ENCODE measurements around the gene DNAH17.

Gene DNAH17

GRCh38 chr17:78496311-78496710, 80.9 kb downstream of the DNAH17 start:
- Histone ChIP-seq H3K4me1 (ENCODE audit: low read length) (no peaks in the 10 kb centered on the region), H3F3A (ENCODE audit: insufficient read depth, low read length) (no peaks in the 10 kb centered on the region), H4K20me1 (ENCODE audit: insufficient read depth, low read length) (no peaks in the 10 kb centered on the region), H3K36me3 (replicated peaks; ENCODE audit: insufficient read depth, low read length) (no peaks in the 10 kb centered on the region), H2AFZ (ENCODE audit: low read length) (no peak overlapping the region), H3K9me2 (replicated peaks; ENCODE audit: insufficient read depth, low read length) (no peaks in the 10 kb centered on the region), H3K9ac (ENCODE audit: low read length) (no peak overlapping the region), H3K79me2 (ENCODE audit: low read length) (no peaks in the 10 kb centered on the region), H3K9me3 (replicated peaks; ENCODE audit: insufficient read depth, low read length) (no peaks in the 10 kb centered on the region), H3K27me3 (replicated peaks; ENCODE audit: insufficient read depth, low read length) (peaks cover 66% of the 10 kb centered on the region), H3K27ac (ENCODE audit: low read length) (no peak overlapping the region), H3K4me2 (ENCODE audit: low read depth, low read length) (no peak overlapping the region), H3K4me3 (ENCODE audit: low read length) (no peak overlapping the region)
- TF ChIP-seq EZH2 (optimal IDR thresholded peaks at IDR 0.05; ENCODE audit: low read depth, low read length) (no peak), EZH2phosphoT487 (IDR thresholded peaks at IDR 0.05; ENCODE audit: low read length) (no peak), CTCF (IDR thresholded peaks at IDR 0.05; ENCODE audit: low read length) (no peak)
- no peak for DNase-seq

- Histone ChIP-seq H3K9me2 (replicated peaks; ENCODE audit: insufficient read depth, low read length) (no peaks in the 10 kb centered on the region), H4K20me1 (ENCODE audit: insufficient read depth, low read length) (no peaks in the 10 kb centered on the region), H3K36me3 (replicated peaks; ENCODE audit: insufficient read depth, low read length) (no peaks in the 10 kb centered on the region), H3F3A (ENCODE audit: insufficient read depth, low read length) (no peaks in the 10 kb centered on the region), H2AFZ (ENCODE audit: low read length) (no peak overlapping the region), H3K9ac (ENCODE audit: low read length) (no peak overlapping the region), H3K4me1 (ENCODE audit: low read length) (no peaks in the 10 kb centered on the region), H3K9me3 (replicated peaks; ENCODE audit: insufficient read depth, low read length) (no peaks in the 10 kb centered on the region), H3K27ac (ENCODE audit: low read length) (no peak overlapping the region), H3K27me3 (replicated peaks; ENCODE audit: insufficient read depth, low read length) (peaks cover 66% of the 10 kb centered on the region), H3K79me2 (ENCODE audit: low read length) (no peaks in the 10 kb centered on the region), H3K4me3 (ENCODE audit: low read length) (no peak overlapping the region), H3K4me2 (ENCODE audit: low read depth, low read length) (no peak overlapping the region)
- TF ChIP-seq EZH2phosphoT487 (IDR thresholded peaks at IDR 0.05; ENCODE audit: low read length) (no peak), CTCF (IDR thresholded peaks at IDR 0.05; ENCODE audit: low read length) (no peak), EZH2 (optimal IDR thresholded peaks at IDR 0.05; ENCODE audit: low read depth, low read length) (no peak)
- no peak for DNase-seq
These were observed 81.6 kb downstream of the DNAH17 start for GRCh38 chr17:78495634-78496033.

DNA sequence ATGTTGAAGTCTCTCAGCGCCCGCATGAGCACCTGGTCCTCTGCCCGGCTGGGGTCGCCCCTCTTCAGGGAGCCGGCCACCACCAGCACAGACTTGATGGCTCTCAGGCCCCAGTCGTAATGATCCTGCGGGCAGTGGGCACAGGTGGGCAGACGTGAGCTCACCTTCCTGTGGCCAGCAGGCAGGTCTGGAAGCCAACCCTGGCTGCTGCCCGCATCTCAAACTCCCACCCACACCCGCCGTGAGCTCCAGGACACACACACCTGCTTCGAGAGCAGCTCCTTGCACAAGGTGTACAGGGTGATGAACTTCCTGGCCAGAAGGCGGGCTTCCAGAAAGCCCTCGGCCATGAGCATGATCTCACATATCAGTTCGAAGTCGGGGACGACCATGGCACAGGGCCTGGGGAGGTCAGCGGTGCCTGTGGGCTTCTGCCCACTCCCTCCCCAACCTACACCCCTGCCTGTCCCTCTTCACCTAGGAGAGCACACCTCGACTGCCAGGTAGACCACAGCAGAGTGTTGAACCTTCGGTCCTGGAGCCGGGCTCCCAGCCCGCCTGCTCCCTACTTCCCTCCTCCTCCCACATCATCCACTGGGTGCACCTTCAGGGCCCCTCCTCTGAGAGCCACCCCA, 82.4 kb downstream of the DNAH17 start:
- no peak overlapping the region for H3K9ac ChIP-seq (ENCODE audit: low read length)
- TF ChIP-seq EZH2phosphoT487 (IDR thresholded peaks at IDR 0.05; ENCODE audit: low read length): no peak
- TF ChIP-seq EZH2 (optimal IDR thresholded peaks at IDR 0.05; ENCODE audit: low read depth, low read length): no peak
- no peak for TF ChIP-seq CTCF (IDR thresholded peaks at IDR 0.05; ENCODE audit: low read length)

More for the DNA sequence above, 82.4 kb downstream of the DNAH17 start:
- peaks cover 68% of the 10 kb centered on the region for H3K27me3 ChIP-seq (replicated peaks; ENCODE audit: insufficient read depth, low read length)
- no peak overlapping the region for H2AFZ ChIP-seq (ENCODE audit: low read length)
- H3F3A ChIP-seq (ENCODE audit: insufficient read depth, low read length): no peaks in the 10 kb centered on the region
- no peak overlapping the region for H3K4me3 ChIP-seq (ENCODE audit: low read length)
- H3K4me2 ChIP-seq (ENCODE audit: low read depth, low read length): no peak overlapping the region
- no peak overlapping the region for H3K27ac ChIP-seq (ENCODE audit: low read length)
- no peaks in the 10 kb centered on the region for H3K36me3 ChIP-seq (replicated peaks; ENCODE audit: insufficient read depth, low read length)
- no peaks in the 10 kb centered on the region for H3K4me1 ChIP-seq (ENCODE audit: low read length)
- H3K9me2 ChIP-seq (replicated peaks; ENCODE audit: insufficient read depth, low read length): no peaks in the 10 kb centered on the region
- H3K79me2 ChIP-seq (ENCODE audit: low read length): no peaks in the 10 kb centered on the region
- DNase-seq: no peak
- H4K20me1 ChIP-seq (ENCODE audit: insufficient read depth, low read length): no peaks in the 10 kb centered on the region
- no peaks in the 10 kb centered on the region for H3K9me3 ChIP-seq (replicated peaks; ENCODE audit: insufficient read depth, low read length)

Data from MM.1S (cell line).